Activated CD4-positive, alpha-beta T cell treated with anti-CD3 and anti-CD28 coated beads, Interleukin-2, amount 50 U/mL, for 4 hours (primary cell): ENCODE measurements around the gene OR5M8.

Experiments used
- DNase-seq, 2 experiments: peaks; one replicate each; pipeline ENCODE4 v3.0.0-alpha.2; 2020

The OR5M8 gene

DNA sequence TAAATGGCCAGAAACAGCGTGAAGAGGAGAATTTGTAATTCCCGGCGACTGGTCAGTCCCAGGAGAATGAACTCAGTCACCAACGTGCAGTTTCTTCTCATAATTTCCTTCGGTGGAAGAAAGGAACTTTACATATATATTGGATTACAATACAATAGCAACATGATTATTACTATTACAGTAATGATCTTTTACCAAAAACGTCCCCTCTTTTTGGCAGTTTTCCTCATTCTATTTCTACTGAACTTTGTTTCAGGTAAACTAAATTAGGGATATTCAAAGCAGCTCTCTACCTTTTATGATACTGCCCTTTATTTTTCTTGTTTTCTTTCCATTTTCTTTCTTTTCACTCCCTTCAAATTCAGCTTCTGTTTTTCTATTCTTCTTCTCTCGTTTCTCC, at the start of gene OR5M8:
OR5M8 (minus strand) TSS at position 101 of the 400 bp plus-strand sequence; CDS start at position 101, 0 bp downstream.
- DNase-seq: no peak

DNA sequence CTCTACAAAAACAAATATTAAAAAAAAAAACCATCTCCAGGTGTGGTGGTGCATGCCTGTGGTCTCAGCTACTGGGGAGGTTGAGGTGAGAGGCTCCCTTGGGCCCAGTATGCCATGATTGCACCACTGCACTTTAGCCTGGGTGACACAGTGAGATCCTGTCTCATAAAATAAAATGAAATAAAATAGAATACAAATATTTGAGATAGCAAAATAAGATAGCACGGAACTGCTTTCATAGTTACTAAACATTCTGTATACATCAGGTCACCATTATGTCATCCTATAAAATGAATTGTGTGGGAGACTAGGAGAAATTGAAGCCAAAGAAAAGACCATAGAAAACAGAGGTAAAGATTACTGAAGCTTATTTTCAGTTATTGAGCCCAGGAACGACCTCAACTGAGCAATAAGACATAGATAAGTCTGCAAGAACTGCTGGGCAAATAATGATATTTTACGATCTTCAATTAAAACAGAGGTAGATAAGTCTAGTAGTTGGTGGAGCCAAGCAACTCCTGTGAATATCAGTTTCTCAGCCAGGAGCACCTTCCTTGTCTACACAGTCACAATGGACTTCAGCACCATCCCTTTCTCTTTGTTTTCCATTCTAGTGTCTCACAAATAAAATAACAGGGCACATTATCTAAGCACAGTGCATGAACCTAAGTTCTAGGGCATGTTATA, 42.0 kb upstream of the OR5M8 start:
- DNase-seq: no peak

DNA sequence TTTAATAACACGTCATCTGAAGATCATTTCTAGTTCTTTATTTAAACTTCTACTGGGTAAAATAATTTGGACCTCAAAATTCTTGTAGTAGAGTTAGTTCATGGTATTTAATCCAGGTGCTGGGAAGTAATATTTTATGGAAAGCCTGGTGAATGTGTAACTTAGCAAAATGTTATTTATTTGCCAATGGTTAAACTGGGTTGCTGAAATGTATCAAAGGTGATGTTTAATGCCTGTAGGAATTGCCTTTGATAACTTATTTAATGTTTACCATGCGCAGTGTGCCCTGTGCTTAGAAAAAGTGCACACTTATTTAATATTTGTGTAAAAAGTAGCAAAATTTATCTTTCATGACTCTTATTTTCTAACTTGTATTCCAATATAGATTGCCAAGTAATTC, 40.7 kb upstream of the OR5M8 start:
- no peak for DNase-seq

DNA sequence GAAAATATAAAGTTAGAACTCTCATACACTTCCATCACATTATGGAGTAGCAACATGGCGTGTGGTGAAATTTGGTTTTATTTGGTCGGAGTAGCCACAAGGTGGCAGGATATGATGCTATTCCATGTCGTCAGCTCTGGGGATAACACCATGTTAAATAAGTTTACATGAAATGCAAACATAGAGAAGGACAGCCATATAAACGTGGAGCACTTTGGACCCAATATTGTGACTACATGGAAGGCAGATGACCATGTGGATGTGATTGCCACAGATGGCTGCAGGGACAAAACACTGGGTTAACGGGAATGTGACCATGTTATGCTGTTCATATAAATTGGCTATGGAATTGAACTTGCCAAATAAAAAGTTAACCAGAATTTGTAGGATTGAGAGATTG, 30.8 kb upstream of the OR5M8 start:
- no peak for DNase-seq

- no peak for DNase-seq
Measured at GRCh38 chr11:56513280-56513679, 22.1 kb upstream of the OR5M8 start.

DNA sequence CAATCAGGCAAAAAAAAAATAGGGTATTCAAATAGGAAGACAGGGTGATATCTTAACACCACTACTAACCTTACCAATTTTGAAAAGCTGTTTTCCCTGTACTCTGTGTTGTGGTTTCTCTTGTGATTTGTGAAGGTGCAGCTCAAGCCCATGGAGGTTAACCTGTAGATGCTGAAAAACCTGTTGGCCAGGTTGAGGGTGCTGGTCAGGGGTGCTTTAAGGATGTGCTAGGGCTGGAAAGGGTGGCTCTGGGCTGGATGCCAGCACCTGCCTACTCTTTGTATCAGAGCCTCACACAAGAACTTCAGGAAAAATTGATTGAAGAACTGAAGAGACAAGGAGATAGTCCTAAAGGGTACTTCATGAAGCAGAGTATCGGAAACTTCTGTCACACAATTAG, 18.3 kb upstream of the OR5M8 start:
- DNase-seq: no peak

DNA sequence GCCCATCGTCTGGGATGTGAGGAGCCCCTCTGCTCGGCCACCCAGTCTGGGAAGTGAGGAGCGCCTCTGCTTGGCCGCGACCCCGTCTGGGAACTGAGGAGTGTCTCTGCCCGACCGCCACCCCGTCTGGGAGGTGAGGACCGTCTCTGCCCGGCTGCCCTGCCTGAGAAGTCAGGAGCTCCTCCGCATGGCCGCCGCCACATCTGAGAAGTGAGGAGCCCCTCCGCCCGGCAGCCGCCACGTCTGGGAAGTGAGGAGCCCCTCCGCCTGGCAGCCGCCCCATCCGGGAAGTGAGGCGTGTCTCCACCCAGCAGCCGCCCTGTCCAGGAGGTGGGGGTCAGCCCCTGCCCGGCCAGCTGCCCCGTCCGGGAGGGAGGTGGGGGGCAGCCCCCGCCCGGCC, 5.8 kb upstream of the OR5M8 start:
- no peak for DNase-seq

- DNase-seq: no peak
Measured at GRCh38 chr11:56495117-56495516, 3.9 kb upstream of the OR5M8 start.

DNA sequence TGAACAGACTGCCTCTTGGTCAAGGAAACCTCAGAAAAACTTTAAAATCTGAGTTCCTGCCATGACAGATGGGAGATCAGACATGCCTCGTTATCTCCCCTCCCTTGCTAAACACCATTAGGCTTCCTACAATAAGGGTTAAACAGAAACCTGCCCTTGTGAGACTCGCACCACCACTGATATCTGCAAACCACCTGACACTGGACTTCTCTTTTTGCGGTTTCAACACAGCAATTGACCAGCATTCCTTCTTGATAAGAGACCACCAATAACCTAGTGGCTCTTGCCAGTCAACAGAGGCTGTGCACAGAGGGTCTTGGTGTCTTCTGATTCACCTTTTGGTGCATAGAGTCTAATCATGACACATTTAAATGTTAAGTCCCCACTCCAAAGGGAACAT, 4.4 kb downstream of the OR5M8 start:
- DNase-seq: no peak

DNA sequence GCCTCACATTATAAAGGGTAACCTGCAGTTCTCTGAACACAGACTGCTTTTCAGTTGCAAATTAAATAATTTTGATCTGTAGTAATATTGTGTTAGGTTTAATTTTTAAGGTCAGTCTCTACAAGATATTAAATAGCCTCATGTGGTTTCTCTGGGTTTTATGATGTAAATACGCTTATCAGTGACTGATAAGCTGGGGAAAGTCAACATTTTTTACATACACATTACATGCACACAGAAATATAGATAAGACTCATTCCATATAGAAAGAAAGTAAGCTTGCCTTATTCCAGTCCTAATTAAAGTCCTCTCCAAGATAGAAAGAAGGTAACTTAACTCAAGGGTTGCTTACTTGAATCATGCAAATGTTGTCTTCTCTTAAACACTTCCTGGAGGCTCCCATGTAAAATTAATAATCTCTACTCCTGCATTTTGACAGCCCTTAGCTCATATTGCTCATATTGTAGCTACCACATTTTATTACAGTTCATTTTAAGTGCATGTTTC, 16.4 kb downstream of the OR5M8 start:
- DNase-seq: no peak

DNA sequence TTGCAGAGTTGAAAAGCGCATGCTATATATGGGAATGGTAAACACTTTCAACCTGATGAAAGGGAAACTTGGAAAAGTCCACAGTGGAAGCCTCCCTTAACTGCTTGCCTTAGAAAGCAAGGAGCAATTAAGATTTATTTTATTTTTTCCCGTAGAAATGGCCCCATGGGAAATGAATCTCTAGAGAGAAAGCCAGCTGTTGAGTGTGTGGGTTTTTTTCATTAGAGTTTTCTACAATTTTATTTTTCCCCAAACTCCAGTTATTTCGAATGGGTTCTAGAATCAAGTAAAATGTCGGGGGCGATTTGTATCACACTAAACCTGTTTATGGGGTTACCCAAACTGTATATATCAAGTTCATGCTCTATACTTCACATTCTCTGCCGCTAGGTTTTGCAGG, 17.9 kb downstream of the OR5M8 start, which contains the start of gene OR5M3:
OR5M3 (minus strand) TSS at position 101 of the 400 bp plus-strand sequence. CDS start 2,855 bp downstream, outside the sequence.
- no peak for DNase-seq

GRCh38 chr11:56457076-56457475, 34.1 kb downstream of the OR5M8 start:
- DNase-seq: no peak

DNA sequence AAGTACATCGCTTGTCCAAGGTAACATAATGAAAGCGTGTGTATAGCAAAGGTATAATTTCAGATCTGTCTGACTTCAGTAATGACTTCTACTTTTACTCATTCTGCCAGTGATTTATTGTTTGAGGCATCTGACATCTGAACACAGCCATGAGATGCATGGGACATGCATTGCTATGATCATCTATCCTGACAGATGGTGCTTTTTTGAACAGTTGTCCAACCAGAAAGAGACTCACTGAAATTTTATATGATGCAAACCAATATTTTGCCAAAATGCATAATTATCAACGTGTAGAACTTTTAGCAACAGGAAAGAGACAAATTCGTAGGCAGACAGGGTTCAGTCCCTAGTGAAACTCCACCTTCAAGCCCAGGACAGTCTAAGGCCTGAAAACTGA, 37.6 kb downstream of the OR5M8 start:
- no peak for DNase-seq
